ENCODE results near the gene CELSR1.

- TF ChIP-seq CTCF (conservative IDR thresholded peaks at IDR 0.05) (no peak), EZH2 (IDR thresholded peaks at IDR 0.05; ENCODE audit: low read depth) (no peak)
These were observed 64.8 kb downstream of the CELSR1 start for GRCh38 chr22:46472722-46473016.
